ENCODE results near the gene NCOA1.
"Not testable (repeated sequence)": the region's sequence is repeated elsewhere in the genome, so short reads cannot be mapped to it uniquely, and the experiment has no call there.

Gene NCOA1

GRCh38 chr2:24490690-24491541 lies at the start of gene NCOA1:
Gene NCOA1, plus strand, starts transcription at chr2:24491254. Its CDS starts 167,424 bp downstream, at chr2:24658678.
- DNase-seq = peak; percentile 90 to 92

- no peak for DNase-seq
Observed at GRCh38 chr2:24448797-24449196, 42.3 kb upstream of the NCOA1 start.

- no peak for DNase-seq
Observed at GRCh38 chr2:24449344-24449743, 41.7 kb upstream of the NCOA1 start.

GRCh38 chr2:24451805-24452501 lies 39.1 kb upstream of the NCOA1 start:
- no peak for DNase-seq

GRCh38 chr2:24452502-24452885 lies 38.6 kb upstream of the NCOA1 start:
- DNase-seq = no peak

- no peak for DNase-seq
Observed at GRCh38 chr2:24453379-24454073, 37.5 kb upstream of the NCOA1 start.

GRCh38 chr2:24454294-24454693 lies 36.8 kb upstream of the NCOA1 start:
- DNase-seq = no peak

- peak; percentile 19 to 23 for DNase-seq
Observed at GRCh38 chr2:24456599-24457556, 34.2 kb upstream of the NCOA1 start.

GRCh38 chr2:24457696-24458386 lies 33.2 kb upstream of the NCOA1 start:
- no peak for DNase-seq

- DNase-seq = no peak
Observed at GRCh38 chr2:24459224-24460161, 31.6 kb upstream of the NCOA1 start.

- DNase-seq = no peak
Observed at GRCh38 chr2:24461685-24462084, 29.4 kb upstream of the NCOA1 start.

GRCh38 chr2:24463271-24463670 lies 27.8 kb upstream of the NCOA1 start:
- no peak for DNase-seq

- DNase-seq = no peak
Observed at GRCh38 chr2:24466871-24467870, 23.9 kb upstream of the NCOA1 start.

GRCh38 chr2:24468453-24468852 lies 22.6 kb upstream of the NCOA1 start:
- DNase-seq = not testable (repeated sequence)

- DNase-seq = no peak
Observed at GRCh38 chr2:24469148-24469650, 21.9 kb upstream of the NCOA1 start.

GRCh38 chr2:24471662-24472061 lies 19.4 kb upstream of the NCOA1 start:
- no peak for DNase-seq

- no peak for DNase-seq
Observed at GRCh38 chr2:24472416-24472815, 18.6 kb upstream of the NCOA1 start.

- DNase-seq = no peak
Observed at GRCh38 chr2:24473626-24474025, 17.4 kb upstream of the NCOA1 start.

GRCh38 chr2:24474053-24474452 lies 17.0 kb upstream of the NCOA1 start:
- no peak for DNase-seq
